ENCODE results near the gene WNT2.

- TF ChIP-seq, protein P1, sequence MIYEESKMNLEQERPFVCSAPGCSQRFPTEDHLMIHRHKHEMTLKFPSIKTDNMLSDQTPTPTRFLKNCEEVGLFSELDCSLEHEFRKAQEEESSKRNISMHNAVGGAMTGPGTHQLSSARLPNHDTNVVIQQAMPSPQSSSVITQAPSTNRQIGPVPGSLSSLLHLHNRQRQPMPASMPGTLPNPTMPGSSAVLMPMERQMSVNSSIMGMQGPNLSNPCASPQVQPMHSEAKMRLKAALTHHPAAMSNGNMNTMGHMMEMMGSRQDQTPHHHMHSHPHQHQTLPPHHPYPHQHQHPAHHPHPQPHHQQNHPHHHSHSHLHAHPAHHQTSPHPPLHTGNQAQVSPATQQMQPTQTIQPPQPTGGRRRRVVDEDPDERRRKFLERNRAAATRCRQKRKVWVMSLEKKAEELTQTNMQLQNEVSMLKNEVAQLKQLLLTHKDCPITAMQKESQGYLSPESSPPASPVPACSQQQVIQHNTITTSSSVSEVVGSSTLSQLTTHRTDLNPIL (CRISPR knock-in tag; IDR thresholded peaks at IDR 0.05; ENCODE audit: low read depth), result no peak
- no peak for TF ChIP-seq OSR1 (CRISPR knock-in tag; IDR thresholded peaks at IDR 0.05)
- TF ChIP-seq, protein P2, sequence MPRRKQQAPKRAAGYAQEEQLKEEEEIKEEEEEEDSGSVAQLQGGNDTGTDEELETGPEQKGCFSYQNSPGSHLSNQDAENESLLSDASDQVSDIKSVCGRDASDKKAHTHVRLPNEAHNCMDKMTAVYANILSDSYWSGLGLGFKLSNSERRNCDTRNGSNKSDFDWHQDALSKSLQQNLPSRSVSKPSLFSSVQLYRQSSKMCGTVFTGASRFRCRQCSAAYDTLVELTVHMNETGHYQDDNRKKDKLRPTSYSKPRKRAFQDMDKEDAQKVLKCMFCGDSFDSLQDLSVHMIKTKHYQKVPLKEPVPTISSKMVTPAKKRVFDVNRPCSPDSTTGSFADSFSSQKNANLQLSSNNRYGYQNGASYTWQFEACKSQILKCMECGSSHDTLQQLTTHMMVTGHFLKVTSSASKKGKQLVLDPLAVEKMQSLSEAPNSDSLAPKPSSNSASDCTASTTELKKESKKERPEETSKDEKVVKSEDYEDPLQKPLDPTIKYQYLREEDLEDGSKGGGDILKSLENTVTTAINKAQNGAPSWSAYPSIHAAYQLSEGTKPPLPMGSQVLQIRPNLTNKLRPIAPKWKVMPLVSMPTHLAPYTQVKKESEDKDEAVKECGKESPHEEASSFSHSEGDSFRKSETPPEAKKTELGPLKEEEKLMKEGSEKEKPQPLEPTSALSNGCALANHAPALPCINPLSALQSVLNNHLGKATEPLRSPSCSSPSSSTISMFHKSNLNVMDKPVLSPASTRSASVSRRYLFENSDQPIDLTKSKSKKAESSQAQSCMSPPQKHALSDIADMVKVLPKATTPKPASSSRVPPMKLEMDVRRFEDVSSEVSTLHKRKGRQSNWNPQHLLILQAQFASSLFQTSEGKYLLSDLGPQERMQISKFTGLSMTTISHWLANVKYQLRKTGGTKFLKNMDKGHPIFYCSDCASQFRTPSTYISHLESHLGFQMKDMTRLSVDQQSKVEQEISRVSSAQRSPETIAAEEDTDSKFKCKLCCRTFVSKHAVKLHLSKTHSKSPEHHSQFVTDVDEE (CRISPR knock-in tag; IDR thresholded peaks at IDR 0.05), result no peak
- TF ChIP-seq CSRNP3 (CRISPR knock-in tag; IDR thresholded peaks at IDR 0.05), result no peak
- TF ChIP-seq ZNF70 (CRISPR knock-in tag; IDR thresholded peaks at IDR 0.05), result no peak
- no peak for TF ChIP-seq ZFP3 (CRISPR knock-in tag; IDR thresholded peaks at IDR 0.05)
- TF ChIP-seq, protein P3, sequence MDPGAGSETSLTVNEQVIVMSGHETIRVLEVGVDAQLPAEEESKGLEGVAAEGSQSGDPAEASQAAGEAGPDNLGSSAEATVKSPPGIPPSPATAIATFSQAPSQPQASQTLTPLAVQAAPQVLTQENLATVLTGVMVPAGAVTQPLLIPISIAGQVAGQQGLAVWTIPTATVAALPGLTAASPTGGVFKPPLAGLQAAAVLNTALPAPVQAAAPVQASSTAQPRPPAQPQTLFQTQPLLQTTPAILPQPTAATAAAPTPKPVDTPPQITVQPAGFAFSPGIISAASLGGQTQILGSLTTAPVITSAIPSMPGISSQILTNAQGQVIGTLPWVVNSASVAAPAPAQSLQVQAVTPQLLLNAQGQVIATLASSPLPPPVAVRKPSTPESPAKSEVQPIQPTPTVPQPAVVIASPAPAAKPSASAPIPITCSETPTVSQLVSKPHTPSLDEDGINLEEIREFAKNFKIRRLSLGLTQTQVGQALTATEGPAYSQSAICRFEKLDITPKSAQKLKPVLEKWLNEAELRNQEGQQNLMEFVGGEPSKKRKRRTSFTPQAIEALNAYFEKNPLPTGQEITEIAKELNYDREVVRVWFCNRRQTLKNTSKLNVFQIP (CRISPR knock-in tag; IDR thresholded peaks at IDR 0.05; ENCODE audit: borderline replicate concordance, low read depth), result no peak
- no peak for TF ChIP-seq ZFP30 (CRISPR knock-in tag; IDR thresholded peaks at IDR 0.05)
- TF ChIP-seq TOX (CRISPR knock-in tag; IDR thresholded peaks at IDR 0.05; ENCODE audit: borderline replicate concordance), result no peak
- no peak for TF ChIP-seq ARNTL (CRISPR knock-in tag; IDR thresholded peaks at IDR 0.05; ENCODE audit: borderline replicate concordance, low read depth)
Observed at GRCh38 chr7:117324960-117325359, 2.1 kb upstream of the WNT2 start.
